CD4-positive, alpha-beta T cell (primary cell): Measurements from ENCODE around the gene SYTL2. TPM values are rescaled to one million over a fixed set of nuclear protein-coding genes. Genes with fewer than 3 reads are reported as not detected.

ENCODE experiments used
- ATAC-seq: fragments of 200-7000 bp; cut with Tn5 transposase; one replicate; pipeline ENCODE4 v1.10.0; 2022; ENCODE audit warnings: mild to moderate bottlenecking; ENCODE audit not compliant: poor library complexity
- CTCF ChIA-PET: fragments of 350-600 bp; sonication (Branson Sonifier 250); formaldehyde crosslinking; loops from one replicate; lab custom pipeline; 2021; ENCODE audit warnings: antibody characterized with exemption, inconsistent platforms; lab: Charles Lee
- POLR2A ChIA-PET: fragments of 350-600 bp; sonication (Branson Sonifier 250); formaldehyde crosslinking; loops from one replicate; lab custom pipeline; 2021; ENCODE audit warnings: antibody characterized with exemption, inconsistent platforms; lab: Charles Lee
- DNase-seq, 14 experiments: peaks; one replicate each; pipeline ENCODE4 v3.0.0-alpha.2; 2013 to 2020; ENCODE audit warnings: mixed read lengths in 2 of 14
- H3K27ac ChIP-seq, 2 donors: one replicate each; pipeline versions ENCODE4 v1.5.1 to v1.7.0; 2013; ENCODE audit warnings: low read length in 2 of 2, low read depth in 1 of 2, mild to moderate bottlenecking in 1 of 2
- H3K27me3 ChIP-seq, 2 experiments: 1 replicate in 1 of 2; 2 replicates in 1 of 2; pipeline versions ENCODE4 v1.6.1 to v1.7.0; 2013; ENCODE audit warnings: low read length in 2 of 2, control low read depth in 1 of 2, mild to moderate bottlenecking in 1 of 2, moderate library complexity in 1 of 2; ENCODE audit not compliant: insufficient read depth in 2 of 2, control insufficient read depth in 1 of 2
- H3K36me3 ChIP-seq: one replicate; pipeline ENCODE4 v1.6.1; 2013; ENCODE audit warnings: low read length, control low read depth; ENCODE audit not compliant: insufficient read depth
- H3K4me1 ChIP-seq: one replicate; pipeline ENCODE4 v1.6.1; 2013; ENCODE audit warnings: low read length, control low read depth; ENCODE audit not compliant: insufficient read depth
- H3K4me3 ChIP-seq: one replicate; pipeline ENCODE4 v1.5.1; 2013; ENCODE audit warnings: mild to moderate bottlenecking, low read length, moderate library complexity
- H3K9me3 ChIP-seq, 2 experiments: 1 replicate in 1 of 2; 2 replicates in 1 of 2; pipeline versions ENCODE4 v1.6.1 to v1.7.0; 2013; ENCODE audit warnings: low read length in 2 of 2, mild to moderate bottlenecking in 2 of 2, control low read depth in 1 of 2, moderate library complexity in 1 of 2; ENCODE audit not compliant: control insufficient read depth in 1 of 2, insufficient read depth in 1 of 2
- H3K27ac Mint-ChIP-seq: one replicate; pipeline ENCODE4 v1.8.0; 2020; ENCODE audit warnings: mixed read lengths
- H3K27me3 Mint-ChIP-seq: one replicate; pipeline ENCODE4 v1.8.0; 2021; ENCODE audit warnings: mixed read lengths
- H3K36me3 Mint-ChIP-seq: one replicate; pipeline ENCODE4 v1.8.0; 2021; ENCODE audit warnings: low read depth, mixed read lengths
- H3K4me1 Mint-ChIP-seq: one replicate; pipeline ENCODE4 v1.8.0; 2021; ENCODE audit warnings: low read depth, mixed read lengths
- H3K4me3 Mint-ChIP-seq: one replicate; pipeline ENCODE4 v1.8.0; 2020; ENCODE audit warnings: mild to moderate bottlenecking, mixed read lengths
- H3K9me3 Mint-ChIP-seq: one replicate; pipeline ENCODE4 v1.8.0; 2020; ENCODE audit warnings: mixed read lengths
- CTCF ChIP-seq: fragments of 200-600 bp; IDR thresholded peaks from one replicate; pipeline ENCODE4 v1.8.0; 2022; ENCODE audit warnings: antibody characterized with exemption, mild to moderate bottlenecking
- intact Hi-C, 2 experiments: fragments of 100-400 bp; cut with DNase I in 1 of 2; cut with micrococcal nuclease in 1 of 2; formaldehyde crosslinking; loops; one replicate each; pipeline versions ENCODE4 v1.15.1 to v1.9.0; 2023 to 2025; cut with DNase I, micrococcal nuclease
- total RNA-seq, 174 experiments: library from RNA in 2 of 174; stranded (reverse) in 2 of 174; gene quantifications; one replicate each; pipeline ENCODE4 v1.2.3 and lab custom pipeline; 2021 to 2026

Gene SYTL2
- total RNA-seq, 2 experiments from 2014 or later, result 35.4 to 36.7 TPM

GRCh38 chr11:85712953-85713352 is 98.0 kb downstream of the SYTL2 start:
- no peak for DNase-seq
- Histone ChIP-seq H3K27me3 (no peaks in the 10 kb centered on the region), H3K27ac (no peak overlapping the region), H3K4me1 (no peaks in the 10 kb centered on the region), H3K9me3 (no peaks in the 10 kb centered on the region), H3K36me3 (peaks cover 5% of the 10 kb centered on the region), H3K4me3 (no peak overlapping the region)
- intact Hi-C loops, result no loop called here
- no peaks in the 10 kb centered on the region for H3K4me1 Mint-ChIP-seq
- no peak overlapping the region for H3K27ac Mint-ChIP-seq
- ATAC-seq, result no peak
- ChIA-PET CTCF (interaction anchor here (0.7 to 1.0 kb wide), 2 partner anchors 12 to 13 kb away, joined by 3 to 4 read pairs; no protein-coding TSS in a partner anchor), POLR2A (interaction anchor here (0.8 to 1.0 kb wide), 2 partner anchors 24 to 40 kb away, joined by 3 to 4 read pairs; no protein-coding TSS in a partner anchor)
- H3K27me3 Mint-ChIP-seq, result no peaks in the 10 kb centered on the region
- H3K9me3 Mint-ChIP-seq, result no peaks in the 10 kb centered on the region
- TF ChIP-seq CTCF, result no peak
- no peak overlapping the region for H3K4me3 Mint-ChIP-seq
- H3K36me3 Mint-ChIP-seq, result peaks cover 5% of the 10 kb centered on the region

- ChIA-PET CTCF (interaction anchor here (0.8 kb wide), 1 partner anchor 18 kb away, joined by 3 read pairs; no protein-coding TSS in a partner anchor), POLR2A (no interaction called here)
- no peak overlapping the region for H3K27ac Mint-ChIP-seq
Observed at GRCh38 chr11:85710917-85711316, 100.0 kb downstream of the SYTL2 start.

DNA sequence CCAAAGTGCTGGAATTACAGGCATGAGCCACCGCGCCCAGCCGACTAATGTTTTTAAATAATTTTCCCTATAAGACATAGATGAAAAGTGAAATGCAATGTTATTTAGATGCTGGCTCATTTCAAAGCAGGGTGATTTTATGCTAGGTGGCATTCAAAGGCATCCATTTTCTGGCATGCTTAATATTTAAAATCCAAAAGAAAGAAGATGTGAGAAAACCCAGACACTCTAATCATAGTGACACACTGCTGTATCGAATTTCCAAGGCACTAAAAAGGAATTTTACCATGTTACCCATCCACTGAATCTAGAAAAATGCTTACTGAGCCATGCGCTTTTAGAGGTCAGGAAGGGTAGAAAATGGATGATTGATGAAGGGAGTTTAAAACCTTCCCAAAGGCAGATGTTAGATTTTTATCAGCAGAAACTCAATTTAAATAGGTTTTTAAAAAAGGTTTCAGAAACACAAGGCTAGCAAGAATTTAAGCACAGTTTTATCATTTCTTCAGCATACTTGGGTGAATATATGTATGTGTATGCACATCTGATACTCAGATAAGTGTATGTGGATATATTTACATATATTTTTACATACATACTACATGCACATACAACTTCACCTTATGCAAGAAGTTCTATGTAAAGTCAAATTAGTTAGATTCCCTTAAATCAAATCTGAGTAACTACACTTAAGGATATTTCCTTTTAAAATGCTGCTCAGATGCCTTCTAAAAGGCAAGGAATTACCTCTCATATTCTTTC is 100.8 kb downstream of the SYTL2 start:
- Mint-ChIP-seq H3K36me3 (peaks cover 12% of the 10 kb centered on the region), H3K27me3 (no peaks in the 10 kb centered on the region), H3K27ac (no peak overlapping the region), H3K4me3 (no peak overlapping the region), H3K4me1 (no peaks in the 10 kb centered on the region), H3K9me3 (no peaks in the 10 kb centered on the region)
- H3K9me3 ChIP-seq, result no peaks in the 10 kb centered on the region
- CTCF ChIA-PET, result no interaction called here
- H3K27ac ChIP-seq, result no peak overlapping the region
- TF ChIP-seq CTCF, result no peak
- POLR2A ChIA-PET, result no interaction called here
- intact Hi-C loops, result no loop called here
- ATAC-seq (no peak), DNase-seq (no peak)
- no peaks in the 10 kb centered on the region for H3K27me3 ChIP-seq
- H3K4me3 ChIP-seq, result no peak overlapping the region
- no peaks in the 10 kb centered on the region for H3K4me1 ChIP-seq
- H3K36me3 ChIP-seq, result peaks cover 7% of the 10 kb centered on the region

More at GRCh38 chr11:85710917-85711316, 100.0 kb downstream of the SYTL2 start:
- Mint-ChIP-seq H3K27me3 (no peaks in the 10 kb centered on the region), H3K4me3 (no peak overlapping the region), H3K4me1 (no peaks in the 10 kb centered on the region), H3K9me3 (no peaks in the 10 kb centered on the region), H3K36me3 (peaks cover 12% of the 10 kb centered on the region)
- Histone ChIP-seq H3K4me3 (no peak overlapping the region), H3K27ac (no peak overlapping the region), H3K27me3 (no peaks in the 10 kb centered on the region), H3K4me1 (no peaks in the 10 kb centered on the region), H3K36me3 (peaks cover 7% of the 10 kb centered on the region), H3K9me3 (no peaks in the 10 kb centered on the region)
- TF ChIP-seq CTCF, result no peak
- intact Hi-C loops, result no loop called here
- ATAC-seq (no peak), DNase-seq (no peak)
